ENCODE measurements around the gene CRISP2.

Gene CRISP2

DNA sequence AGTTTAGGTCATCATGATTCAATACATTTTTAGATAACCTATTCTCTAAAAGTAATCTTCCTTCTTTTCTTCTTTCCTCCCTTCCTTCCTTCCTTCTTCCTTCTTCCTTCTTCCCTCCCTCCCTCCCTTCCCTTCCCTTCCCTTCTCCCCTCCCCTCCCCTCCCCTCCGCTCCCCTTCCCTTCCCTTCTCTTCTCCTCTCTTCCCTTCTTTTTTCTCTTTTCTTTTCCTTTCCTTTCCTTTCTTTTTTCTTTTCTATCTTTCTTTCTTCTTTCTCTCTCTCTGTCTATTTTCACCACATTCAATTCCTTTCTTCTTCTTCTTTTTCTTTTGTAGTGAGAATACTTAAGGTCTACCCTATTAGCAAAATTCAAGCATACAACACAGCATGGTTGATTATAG lies 59.4 kb downstream of the CRISP2 start:
- DNase-seq = no peak

DNA sequence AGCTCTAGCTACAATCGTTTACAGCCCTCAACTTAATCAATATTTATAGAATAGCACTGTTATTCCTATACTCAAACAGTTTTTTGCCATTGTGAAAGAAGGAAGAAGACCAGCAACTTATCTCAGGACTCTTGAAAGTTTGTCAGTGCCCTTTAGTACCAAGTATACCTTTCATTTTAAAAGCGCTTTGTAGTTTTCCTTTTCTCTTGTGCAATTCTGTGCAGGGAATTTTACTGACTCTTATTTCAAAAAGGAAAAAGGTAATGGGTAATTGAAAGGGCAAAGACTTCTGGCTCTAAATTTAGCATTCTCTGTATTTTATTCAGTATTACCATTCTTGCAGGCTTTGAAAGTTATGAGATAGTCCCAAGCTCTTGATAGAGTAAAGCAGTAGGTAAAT lies 59.9 kb downstream of the CRISP2 start:
- DNase-seq = no peak

DNA sequence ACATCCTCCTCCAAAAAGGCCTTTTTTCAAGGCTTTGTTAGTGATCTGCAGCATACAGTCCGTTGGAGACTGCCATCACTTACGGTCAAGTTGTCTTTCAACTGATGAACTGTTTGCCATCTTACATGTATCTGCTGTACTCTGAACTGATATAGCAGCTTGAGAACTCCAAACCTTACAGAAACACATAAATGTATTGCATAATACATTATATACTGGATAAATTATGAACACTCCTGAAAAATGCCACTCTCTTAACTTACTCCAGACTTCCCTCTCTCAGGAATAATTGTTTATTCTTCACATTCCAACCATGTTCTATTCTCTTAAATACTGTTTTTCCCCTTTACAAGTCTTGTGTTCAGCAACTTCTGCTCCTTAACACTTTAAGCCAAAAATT lies 62.1 kb downstream of the CRISP2 start:
- no peak for DNase-seq

DNA sequence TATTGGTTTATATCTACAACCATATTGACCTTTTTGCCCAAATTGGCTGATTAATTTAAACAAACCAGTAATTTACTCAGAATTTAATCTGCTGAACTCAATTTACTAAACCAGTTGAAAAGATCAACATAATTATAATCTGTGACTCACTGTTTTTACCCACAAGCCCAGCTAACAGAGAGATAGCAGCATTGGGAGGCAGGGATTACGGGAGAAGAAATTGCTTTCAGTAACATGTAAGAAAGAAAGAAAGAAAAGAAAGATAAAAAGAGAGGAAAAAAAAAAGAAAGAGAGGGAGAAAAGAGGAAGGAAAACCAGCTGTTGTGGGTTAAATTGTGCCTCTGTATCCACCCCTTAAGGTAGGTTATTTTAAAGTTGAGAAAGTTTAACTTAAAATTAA lies 63.4 kb downstream of the CRISP2 start:
- DNase-seq = no peak

DNA sequence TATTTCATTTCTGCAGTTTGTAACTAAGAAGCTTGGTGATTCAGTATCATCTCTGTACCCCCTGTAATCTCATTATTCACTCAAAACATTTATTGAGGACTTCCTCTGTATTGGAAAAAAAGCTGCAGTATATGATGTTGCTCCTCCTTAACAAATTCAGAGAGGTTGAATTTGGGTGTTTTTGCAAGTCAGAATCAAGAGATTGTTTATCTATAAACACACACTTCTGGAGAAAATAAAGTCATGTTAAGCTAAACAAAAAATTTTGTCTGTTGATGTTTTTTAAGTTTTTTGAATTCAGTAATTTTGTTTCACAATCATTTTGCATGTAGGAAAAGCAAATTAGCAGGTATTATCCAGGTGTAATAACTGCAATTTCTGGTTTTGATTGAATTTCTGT lies 65.3 kb downstream of the CRISP2 start:
- no peak for DNase-seq

DNA sequence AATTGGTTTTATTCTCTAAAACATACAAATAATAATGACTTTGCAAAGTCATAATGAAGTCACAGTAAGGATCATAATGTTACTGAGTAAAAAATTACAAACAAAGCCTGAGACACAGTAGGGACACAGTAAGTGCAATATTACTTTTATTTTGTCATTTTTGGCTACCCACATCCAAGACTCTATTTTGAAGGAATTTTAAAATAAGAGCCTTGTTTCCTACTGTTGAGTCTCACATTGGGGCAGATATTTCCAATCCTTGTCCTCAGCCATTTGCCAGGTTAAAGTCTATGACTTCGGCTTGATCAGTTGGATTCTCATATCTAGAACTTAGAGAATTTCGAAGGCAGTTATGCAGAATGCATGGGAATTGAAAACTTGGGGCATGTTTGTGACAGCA lies 65.9 kb downstream of the CRISP2 start:
- DNase-seq = no peak

DNA sequence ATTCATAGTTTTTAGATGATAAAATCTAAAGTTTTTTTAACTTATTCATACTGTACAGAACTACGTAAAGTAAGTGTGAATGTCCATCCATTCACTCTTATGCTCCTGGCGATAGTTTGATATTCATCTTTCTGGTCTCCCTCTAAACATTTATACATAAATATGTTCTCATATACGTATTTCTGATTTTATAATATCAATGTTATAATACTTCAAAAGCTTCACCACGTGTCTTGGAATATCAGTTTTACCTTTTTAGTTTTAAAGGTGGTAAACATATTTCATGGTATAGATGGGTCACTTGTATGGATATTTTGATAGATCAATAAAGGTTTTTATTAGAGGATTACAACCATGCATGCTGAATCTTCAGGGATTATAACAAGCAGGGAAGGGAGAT lies 66.4 kb downstream of the CRISP2 start:
- DNase-seq = no peak

DNA sequence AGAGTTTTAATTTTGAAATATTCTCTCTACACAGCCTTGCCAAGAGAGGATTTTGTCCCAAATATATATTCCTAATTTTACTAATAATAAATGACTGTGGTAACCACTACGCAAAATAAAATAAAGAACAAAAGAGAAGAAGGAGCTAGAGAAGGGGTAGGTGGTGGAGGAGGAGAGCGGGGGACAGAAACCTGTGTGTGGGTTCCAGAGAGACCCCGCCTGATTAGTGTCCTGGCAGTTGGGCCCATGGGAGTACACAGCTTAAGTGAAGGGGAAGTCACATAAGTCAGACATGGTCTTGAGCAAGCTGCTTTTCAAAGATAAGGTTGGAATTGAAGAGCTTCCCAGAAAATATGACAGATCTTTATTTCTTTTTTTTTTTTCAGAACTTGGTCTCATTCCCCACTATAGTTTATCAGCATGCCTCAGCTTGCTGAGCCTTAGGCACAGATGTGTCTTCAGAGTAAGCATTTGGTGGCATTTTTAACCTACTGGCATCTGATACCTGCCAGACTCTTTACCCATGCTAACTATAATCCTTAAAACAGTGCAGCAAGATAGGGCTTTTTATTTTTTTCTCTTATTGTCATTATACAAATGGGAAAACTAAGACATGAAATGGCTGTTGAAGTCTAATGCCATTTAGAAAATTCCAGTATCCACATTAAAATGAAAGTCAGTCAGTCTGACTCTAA lies 67.1 kb downstream of the CRISP2 start:
- DNase-seq = no peak

DNA sequence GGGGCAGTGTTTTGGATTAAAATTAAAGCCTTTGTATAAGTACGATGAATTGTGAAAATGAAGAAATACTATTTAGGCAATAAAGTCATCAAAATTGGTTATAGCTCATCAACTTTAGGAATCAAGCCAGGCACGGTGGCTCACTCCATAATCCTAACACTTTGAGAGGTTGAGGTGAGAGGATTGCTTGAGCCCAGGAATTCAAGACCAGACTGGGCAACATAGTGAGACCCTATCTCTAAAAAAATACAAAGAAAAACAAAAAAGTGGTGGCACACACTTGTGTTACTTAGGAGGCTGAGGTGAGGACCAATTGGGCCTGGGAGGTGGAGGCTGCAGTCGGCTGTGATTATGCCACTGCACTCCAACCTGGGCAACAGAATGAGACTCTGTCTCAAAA lies 68.2 kb downstream of the CRISP2 start:
- no peak for DNase-seq

All from right forelimb (tissue), 1 donor.